Brain microvascular endothelial cell (primary cell): ENCODE measurements around the gene LRRC10.

Experiments
- DNase-seq: peaks from one replicate; pipeline ENCODE4 v3.0.0-alpha.2; 2020
- H3K27ac ChIP-seq: fragments of 250-450 bp; sonication (Bioruptor Pico); 2 replicates; pipeline ENCODE4 v1.5.1; 2020; ENCODE audit warnings: mild to moderate bottlenecking, moderate library complexity
- H3K27me3 ChIP-seq: fragments of 250-450 bp; sonication (Bioruptor Pico); replicated peaks from 2 replicates; pipeline ENCODE4 v1.5.1; 2020; ENCODE audit warnings: mild to moderate bottlenecking
- H3K36me3 ChIP-seq: fragments of 250-450 bp; sonication (Bioruptor Pico); replicated peaks from 2 replicates; pipeline ENCODE4 v1.5.1; 2020; ENCODE audit warnings: mild to moderate bottlenecking
- H3K4me3 ChIP-seq: 2 replicates; pipeline ENCODE4 v1.5.1; 2011; ENCODE audit warnings: low read depth, mild to moderate bottlenecking, control low read depth, low read length, moderate library complexity
- CTCF ChIP-seq: IDR thresholded peaks from 2 replicates; pipeline ENCODE4 v1.5.1; 2011; ENCODE audit warnings: low read depth, mild to moderate bottlenecking, moderate library complexity, low read length, control low read depth, inconsistent platforms; ENCODE audit errors: missing control alignments
- in situ Hi-C: cut with HindIII; loops from 2 replicates; pipeline ENCODE4 v1.10.0; 2017; ENCODE audit warnings: low sequenced_read_pairs, low pct_ligation_motif_present

LRRC10 gene

DNA sequence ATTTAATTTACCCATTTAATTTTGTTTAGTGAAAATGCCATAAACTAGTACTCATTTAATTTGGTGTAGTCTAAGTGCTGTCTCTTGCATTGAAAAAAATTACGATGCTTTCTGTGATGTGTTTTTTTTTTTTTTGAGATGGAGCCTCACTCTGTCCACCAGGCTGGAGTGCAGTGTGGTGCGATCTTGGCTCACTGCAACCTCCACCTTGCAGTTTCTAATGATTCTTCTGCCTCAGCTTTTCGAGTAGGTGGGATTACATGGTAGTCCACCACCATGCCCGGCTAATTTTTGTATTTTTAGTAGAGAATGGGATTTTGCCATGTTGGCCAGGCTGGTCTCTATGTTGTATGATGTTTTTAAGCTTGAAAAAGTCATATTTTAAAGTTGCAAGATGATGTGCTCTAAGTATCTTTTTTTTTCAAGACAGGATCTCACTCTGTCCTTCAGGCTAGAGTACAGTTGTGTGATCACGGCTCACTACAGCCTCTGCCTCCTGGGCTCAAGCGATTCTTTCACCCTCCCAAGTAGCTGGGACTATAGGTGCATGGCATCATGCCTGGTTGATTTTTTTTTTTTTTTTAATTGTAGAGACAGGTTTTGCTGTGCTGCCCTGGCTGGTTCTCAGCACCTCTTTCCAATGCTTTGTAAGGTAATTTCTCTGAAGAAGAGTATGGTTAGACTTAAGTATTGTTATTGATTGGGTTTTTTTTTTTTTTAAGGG lies 8.6 kb downstream of the LRRC10 start:
- Histone ChIP-seq H3K4me3 (no peak overlapping the region), H3K27me3 (no peaks in the 10 kb centered on the region), H3K27ac (no peak overlapping the region), H3K36me3 (peaks cover 58% of the 10 kb centered on the region)
- no peak for TF ChIP-seq CTCF
- no peak for DNase-seq
- in situ Hi-C loops, result no loop called here

DNA sequence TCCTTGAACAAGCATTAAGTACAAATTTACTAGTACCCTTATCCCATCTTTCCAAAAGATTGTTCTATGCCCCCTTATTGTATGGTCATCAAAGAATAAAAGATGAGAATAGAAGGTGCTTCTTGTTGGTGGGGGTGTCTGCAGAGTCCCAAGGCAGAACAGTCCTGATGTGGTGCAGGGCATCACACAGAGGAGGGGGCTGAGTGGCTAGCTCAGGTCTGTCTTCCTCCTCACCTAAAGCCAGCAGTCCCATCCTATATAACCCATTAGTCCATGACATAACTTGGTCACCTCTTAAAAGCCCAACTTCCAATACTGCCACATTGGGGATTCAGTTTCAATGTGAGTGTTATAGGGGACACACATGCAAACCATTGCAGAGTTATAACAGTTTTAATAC lies 9.9 kb downstream of the LRRC10 start:
- Histone ChIP-seq H3K36me3 (peaks cover 65% of the 10 kb centered on the region), H3K27ac (no peak overlapping the region), H3K27me3 (no peaks in the 10 kb centered on the region), H3K4me3 (no peak overlapping the region)
- no peak for DNase-seq
- TF ChIP-seq CTCF, result no peak
- in situ Hi-C loops, result no loop called here

DNA sequence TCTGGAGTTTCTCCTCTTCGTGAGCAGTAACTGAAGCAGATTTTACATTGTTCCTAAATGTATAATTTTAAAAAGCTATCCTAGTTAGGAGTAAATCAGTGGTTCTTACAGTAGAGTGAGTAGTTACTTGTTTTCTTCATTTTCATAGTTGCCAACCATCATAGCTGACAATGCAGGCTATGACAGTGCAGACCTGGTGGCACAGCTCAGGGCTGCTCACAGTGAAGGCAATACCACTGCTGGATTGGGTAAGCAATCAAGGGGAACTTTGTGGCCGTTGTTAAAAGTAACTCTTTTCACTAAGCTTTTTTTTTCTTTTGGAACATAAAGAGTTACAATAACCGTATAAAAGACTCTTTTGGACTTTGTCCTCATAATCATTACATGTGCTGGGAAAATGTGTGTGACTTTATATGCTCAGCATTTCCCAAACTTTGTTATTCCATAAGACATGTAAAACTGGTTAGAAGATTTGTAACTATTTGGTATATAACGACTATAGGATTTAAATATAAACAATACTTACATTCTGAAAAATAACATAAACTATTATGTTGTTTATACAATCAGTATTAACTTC lies 12.4 kb downstream of the LRRC10 start:
- in situ Hi-C loops, result no loop called here
- no peak for DNase-seq

GRCh38 chr12:69595689-69596088 lies 15.0 kb downstream of the LRRC10 start:
- no peak for TF ChIP-seq CTCF
- no peak for DNase-seq
- Histone ChIP-seq H3K27me3 (no peaks in the 10 kb centered on the region), H3K36me3 (peaks cover 84% of the 10 kb centered on the region), H3K27ac (no peak overlapping the region), H3K4me3 (no peak overlapping the region)
- in situ Hi-C loops, result no loop called here

More for the DNA sequence above, 12.4 kb downstream of the LRRC10 start:
- H3K27ac ChIP-seq, result no peak overlapping the region
- H3K27me3 ChIP-seq, result no peaks in the 10 kb centered on the region
- H3K4me3 ChIP-seq, result no peak overlapping the region
- TF ChIP-seq CTCF, result no peak
- H3K36me3 ChIP-seq, result peaks cover 79% of the 10 kb centered on the region

- H3K36me3 ChIP-seq, result peaks cover 72% of the 10 kb centered on the region
- in situ Hi-C loops, result no loop called here
- H3K4me3 ChIP-seq, result no peak overlapping the region
- no peak overlapping the region for H3K27ac ChIP-seq
- DNase-seq, result no peak
- no peaks in the 10 kb centered on the region for H3K27me3 ChIP-seq
- TF ChIP-seq CTCF, result no peak
Measured at GRCh38 chr12:69589082-69589481, 21.6 kb downstream of the LRRC10 start.

DNA sequence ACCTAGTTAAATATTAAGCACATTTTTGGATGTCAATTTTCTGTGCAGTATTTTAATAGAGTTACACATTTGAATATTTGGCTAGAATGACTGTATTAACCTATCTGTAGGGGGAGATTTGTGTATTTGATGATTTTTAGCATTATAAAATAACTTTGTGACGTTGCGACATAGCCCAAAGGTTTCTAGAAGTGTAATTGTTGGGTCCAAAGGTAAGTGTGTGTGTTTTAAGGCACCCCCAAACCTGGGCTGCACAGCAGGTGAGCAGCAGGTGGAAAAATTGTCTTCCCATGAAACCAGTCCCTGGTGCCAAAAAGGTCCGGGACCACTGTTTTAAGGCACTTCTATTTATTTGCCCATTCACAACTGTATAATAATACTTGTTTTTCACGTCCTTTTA lies 22.2 kb downstream of the LRRC10 start:
- in situ Hi-C loops, result no loop called here

More for the DNA sequence above, 22.2 kb downstream of the LRRC10 start:
- Histone ChIP-seq H3K36me3 (peaks cover 66% of the 10 kb centered on the region), H3K27ac (no peak overlapping the region), H3K4me3 (no peak overlapping the region), H3K27me3 (no peaks in the 10 kb centered on the region)
- no peak for TF ChIP-seq CTCF
- DNase-seq, result no peak
